K562 (cell line): ENCODE results near the gene SLAMF9.

ENCODE experiments used
- BCL6 ChIP-seq: fragments of 250-450 bp; sonication (Bioruptor Pico); IDR thresholded peaks from 2 replicates; pipeline ENCODE4 v1.4.0; 2020
- ESRRA ChIP-seq: fragments of 450-650 bp; IDR thresholded peaks from 2 replicates; pipeline ENCODE4 v1.6.1; 2014; ENCODE audit warnings: low read depth, mild to moderate bottlenecking, moderate library complexity, borderline replicate concordance
- MAFF ChIP-seq: IDR thresholded peaks from 2 replicates; pipeline ENCODE4 v1.6.1; 2012; ENCODE audit warnings: low read length, improper control_type of control experiment
- NFRKB ChIP-seq: fragments of 450-650 bp; IDR thresholded peaks from 2 replicates; pipeline ENCODE4 v1.6.1; 2016; ENCODE audit warnings: low read depth
- NR2C2 ChIP-seq, 2 experiments: fragments of 200-800 bp in 1 of 2; sonication (Bioruptor generic) in 1 of 2; sonication (generic) in 1 of 2; formaldehyde crosslinking in 1 of 2; IDR thresholded peaks; 2 replicates each; pipeline versions ENCODE4 v1.6.1 to v1.8.0; 2016 to 2022; ENCODE audit warnings: mild to moderate bottlenecking in 1 of 2, missing compliant biosample characterization in 1 of 2, missing genetic modification characterization in 1 of 2, missing genetic modification reagents in 1 of 2
- POLR2A ChIP-seq: fragments of 450-650 bp; conservative IDR thresholded peaks from 2 replicates; pipeline ENCODE4 v1.6.1; 2016
- SETDB1 ChIP-seq: IDR thresholded peaks from one replicate; pipeline ENCODE4 v1.6.1; 2012; ENCODE audit warnings: low read length, control low read depth, inconsistent platforms
- SMC3 ChIP-seq: conservative IDR thresholded peaks from 2 replicates; pipeline ENCODE4 v1.6.1; 2011; ENCODE audit warnings: low read depth, low read length, improper control_type of control experiment; ENCODE audit not compliant: insufficient read depth
- ZNF134 ChIP-seq: fragments of 250-450 bp; sonication (Bioruptor Pico); conservative IDR thresholded peaks from 2 replicates; pipeline ENCODE4 v1.4.0; 2020
- ZNF311 ChIP-seq: fragments of 250-450 bp; sonication (Bioruptor Pico); IDR thresholded peaks from 2 replicates; pipeline ENCODE4 v1.4.0; 2020; ENCODE audit warnings: mild to moderate bottlenecking, moderate library complexity
- TF ChIP-seq, protein P1 (sequence below), 3 experiments: IDR thresholded peaks in 2 of 3; conservative IDR thresholded peaks in 1 of 3; 2 replicates each; pipeline ENCODE4 v1.5.1; 2011 to 2012; ENCODE audit warnings: low read length in 3 of 3, mild to moderate bottlenecking in 3 of 3, control low read depth in 2 of 3, improper control_type of control experiment in 1 of 3, inconsistent platforms in 1 of 3, low read depth in 1 of 3, mixed read lengths in 1 of 3, moderate library complexity in 1 of 3; ENCODE audit not compliant: insufficient read depth in 2 of 3

DNA sequence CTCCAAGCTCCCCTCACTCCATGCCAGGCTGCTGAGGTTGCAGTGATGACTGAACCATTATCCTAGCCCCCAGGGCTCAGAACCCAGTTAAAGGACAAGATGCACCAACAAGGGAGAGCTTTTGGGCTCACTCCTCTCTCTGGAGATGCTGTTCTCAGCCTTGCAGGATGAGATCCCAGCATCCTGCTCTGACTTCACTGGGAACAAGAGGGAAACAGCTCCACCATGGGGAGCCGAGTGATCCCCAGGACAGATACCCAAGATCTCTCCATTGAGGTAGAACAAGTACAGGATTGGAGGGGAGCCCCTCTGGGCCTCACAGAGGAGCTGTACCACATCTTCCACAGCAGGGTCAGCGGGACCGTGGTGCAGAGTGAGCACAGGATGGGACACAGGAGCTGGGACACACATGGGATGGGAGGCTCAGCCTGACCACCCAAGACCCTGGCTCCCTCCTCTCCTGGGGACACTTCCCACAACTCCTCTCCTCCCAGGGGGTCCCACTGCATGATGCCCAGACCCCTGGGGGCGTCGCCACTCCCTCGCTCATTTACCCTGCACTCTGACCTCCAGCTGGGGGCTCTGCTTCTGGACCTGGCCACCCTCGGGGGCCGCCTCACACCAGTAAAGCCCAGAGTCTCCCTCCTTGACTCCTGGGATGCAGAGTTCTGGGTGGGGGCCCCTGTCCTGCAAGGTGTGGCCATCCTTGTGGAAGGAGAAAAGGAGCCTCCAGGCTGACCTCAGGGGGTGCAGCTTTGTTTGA lies 18.6 kb upstream of the SLAMF9 start:
- no peak for TF ChIP-seq SMC3
- no peak for TF ChIP-seq NR2C2 (CRISPR knock-in tag; IDR thresholded peaks at IDR 0.05)
- TF ChIP-seq NR2C2 (tag; IDR thresholded peaks at IDR 0.05) = no peak
- TF ChIP-seq POLR2A = no peak
- TF ChIP-seq SETDB1 = no peak
- TF ChIP-seq BCL6 = no peak
- TF ChIP-seq ZNF134 = no peak
- no peak for TF ChIP-seq NFRKB
- TF ChIP-seq ESRRA = no peak
- TF ChIP-seq, protein P1, sequence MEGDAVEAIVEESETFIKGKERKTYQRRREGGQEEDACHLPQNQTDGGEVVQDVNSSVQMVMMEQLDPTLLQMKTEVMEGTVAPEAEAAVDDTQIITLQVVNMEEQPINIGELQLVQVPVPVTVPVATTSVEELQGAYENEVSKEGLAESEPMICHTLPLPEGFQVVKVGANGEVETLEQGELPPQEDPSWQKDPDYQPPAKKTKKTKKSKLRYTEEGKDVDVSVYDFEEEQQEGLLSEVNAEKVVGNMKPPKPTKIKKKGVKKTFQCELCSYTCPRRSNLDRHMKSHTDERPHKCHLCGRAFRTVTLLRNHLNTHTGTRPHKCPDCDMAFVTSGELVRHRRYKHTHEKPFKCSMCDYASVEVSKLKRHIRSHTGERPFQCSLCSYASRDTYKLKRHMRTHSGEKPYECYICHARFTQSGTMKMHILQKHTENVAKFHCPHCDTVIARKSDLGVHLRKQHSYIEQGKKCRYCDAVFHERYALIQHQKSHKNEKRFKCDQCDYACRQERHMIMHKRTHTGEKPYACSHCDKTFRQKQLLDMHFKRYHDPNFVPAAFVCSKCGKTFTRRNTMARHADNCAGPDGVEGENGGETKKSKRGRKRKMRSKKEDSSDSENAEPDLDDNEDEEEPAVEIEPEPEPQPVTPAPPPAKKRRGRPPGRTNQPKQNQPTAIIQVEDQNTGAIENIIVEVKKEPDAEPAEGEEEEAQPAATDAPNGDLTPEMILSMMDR (IDR thresholded peaks at IDR 0.05 in 2 of 3, conservative IDR thresholded peaks at IDR 0.05 in 1 of 3; ENCODE audit: insufficient read depth in 2 of 3, low read depth in 1 of 3, low read length in 3 of 3) = no peak
- no peak for TF ChIP-seq MAFF
- no peak for TF ChIP-seq ZNF311 (CRISPR knock-in tag)
